ENCODE measurements around the gene TMEM182. TPM values are rescaled to one million over a fixed set of nuclear protein-coding genes. Genes with fewer than 3 reads are reported as not detected.

Gene TMEM182
- total RNA-seq, 4 donors from 2014 or later = 2.3 to 3.3 (median 2.8) TPM

DNA sequence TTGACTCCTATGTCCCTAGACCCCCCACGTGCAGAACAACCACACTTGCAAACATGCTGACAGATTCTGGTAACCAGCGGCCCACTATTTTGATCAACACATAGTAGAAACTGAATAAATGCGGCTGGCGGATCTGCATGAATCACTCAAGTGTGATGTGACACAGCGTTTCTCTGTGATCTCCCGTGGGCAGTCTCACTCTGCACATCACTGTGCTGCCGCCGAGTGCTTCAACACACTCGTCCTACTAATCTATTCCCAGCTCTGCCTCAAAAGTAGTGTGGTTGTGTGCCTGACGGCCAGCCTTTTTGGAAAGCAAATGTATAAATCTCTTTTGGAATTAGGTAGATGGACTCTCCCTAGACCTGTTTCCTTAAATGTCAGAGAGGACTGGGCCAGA, 37.3 kb upstream of the TMEM182 start:
- Histone ChIP-seq H3K36me3 (peaks cover 13 to 26% of the 10 kb centered on the region in 2 donors), H3K4me3 (replicated peaks in 1 of 3) (no peak overlapping the region), H3K4me1 (no peaks in the 10 kb centered on the region), H3K27ac (no peak overlapping the region), H3K27me3 (no peaks in the 10 kb centered on the region), H3K9me3 (no peaks in the 10 kb centered on the region)
- 94 to 97% methylated on average over 10 of the region's 10 CpGs for WGBS, 2 donors
- TF ChIP-seq POLR2A (IDR thresholded peaks at IDR 0.05) = no peak
- TF ChIP-seq, protein P1, sequence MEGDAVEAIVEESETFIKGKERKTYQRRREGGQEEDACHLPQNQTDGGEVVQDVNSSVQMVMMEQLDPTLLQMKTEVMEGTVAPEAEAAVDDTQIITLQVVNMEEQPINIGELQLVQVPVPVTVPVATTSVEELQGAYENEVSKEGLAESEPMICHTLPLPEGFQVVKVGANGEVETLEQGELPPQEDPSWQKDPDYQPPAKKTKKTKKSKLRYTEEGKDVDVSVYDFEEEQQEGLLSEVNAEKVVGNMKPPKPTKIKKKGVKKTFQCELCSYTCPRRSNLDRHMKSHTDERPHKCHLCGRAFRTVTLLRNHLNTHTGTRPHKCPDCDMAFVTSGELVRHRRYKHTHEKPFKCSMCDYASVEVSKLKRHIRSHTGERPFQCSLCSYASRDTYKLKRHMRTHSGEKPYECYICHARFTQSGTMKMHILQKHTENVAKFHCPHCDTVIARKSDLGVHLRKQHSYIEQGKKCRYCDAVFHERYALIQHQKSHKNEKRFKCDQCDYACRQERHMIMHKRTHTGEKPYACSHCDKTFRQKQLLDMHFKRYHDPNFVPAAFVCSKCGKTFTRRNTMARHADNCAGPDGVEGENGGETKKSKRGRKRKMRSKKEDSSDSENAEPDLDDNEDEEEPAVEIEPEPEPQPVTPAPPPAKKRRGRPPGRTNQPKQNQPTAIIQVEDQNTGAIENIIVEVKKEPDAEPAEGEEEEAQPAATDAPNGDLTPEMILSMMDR (IDR thresholded peaks at IDR 0.05) = no peak
- DNase-seq = no peak
- intact Hi-C loops (cut with DNase I) = no loop called here

DNA sequence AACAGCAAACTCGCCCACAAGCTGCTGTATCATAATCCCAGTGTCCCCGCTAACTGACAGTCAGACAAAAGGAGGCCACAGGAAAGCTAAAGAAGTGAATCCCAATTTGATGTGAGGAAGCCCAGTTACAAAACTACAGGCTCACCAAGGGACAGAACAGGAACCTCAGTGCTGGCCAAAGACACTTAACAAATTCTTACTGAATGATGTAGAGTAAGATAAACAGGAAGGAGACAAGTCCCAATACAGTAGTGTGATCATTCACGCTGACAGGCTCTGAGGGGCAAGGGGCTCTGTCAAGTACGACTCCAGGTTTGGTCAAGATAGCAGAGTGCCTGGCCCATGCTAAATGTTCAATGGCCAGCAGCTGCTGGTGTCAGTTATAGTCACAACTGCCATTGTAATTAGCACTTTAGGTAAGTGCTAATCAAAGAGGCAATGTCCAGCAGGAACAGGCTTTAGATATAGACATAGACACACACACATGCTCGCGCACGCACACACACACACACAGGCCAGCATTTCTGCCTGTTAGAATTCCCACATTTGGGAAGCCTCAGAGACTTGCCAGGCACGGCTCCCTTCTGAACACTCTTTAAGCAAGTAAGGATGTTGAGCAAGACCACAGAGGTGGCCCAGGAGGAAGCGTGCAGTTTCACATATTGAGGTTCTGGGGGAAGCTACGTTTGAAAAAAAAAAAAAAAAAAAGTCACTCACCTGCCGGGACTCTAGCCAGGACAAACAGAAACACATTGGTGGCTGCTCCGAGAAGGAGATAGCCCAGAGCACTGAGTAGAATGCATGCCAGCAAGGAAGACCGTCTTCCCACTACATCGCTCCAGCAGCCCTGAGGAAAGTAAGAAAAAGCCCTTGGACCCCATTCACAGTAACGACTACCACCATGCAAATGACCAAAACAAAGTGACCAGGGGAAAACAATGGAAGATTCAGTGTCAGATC, 35.4 kb upstream of the TMEM182 start:
- DNase-seq = no peak
- Histone ChIP-seq H3K4me3 (replicated peaks in 1 of 3) (no peak overlapping the region), H3K9me3 (no peaks in the 10 kb centered on the region), H3K27me3 (no peaks in the 10 kb centered on the region), H3K4me1 (no peaks in the 10 kb centered on the region), H3K36me3 (peaks cover 13 to 20% of the 10 kb centered on the region in 2 donors), H3K27ac (no peak overlapping the region)
- 72 to 82% methylated on average over 15 of the region's 15 CpGs for WGBS, 2 donors
- intact Hi-C loops (cut with DNase I) = no loop called here
- TF ChIP-seq, protein P1 (IDR thresholded peaks at IDR 0.05) = no peak
- TF ChIP-seq POLR2A (IDR thresholded peaks at IDR 0.05) = no peak

DNA sequence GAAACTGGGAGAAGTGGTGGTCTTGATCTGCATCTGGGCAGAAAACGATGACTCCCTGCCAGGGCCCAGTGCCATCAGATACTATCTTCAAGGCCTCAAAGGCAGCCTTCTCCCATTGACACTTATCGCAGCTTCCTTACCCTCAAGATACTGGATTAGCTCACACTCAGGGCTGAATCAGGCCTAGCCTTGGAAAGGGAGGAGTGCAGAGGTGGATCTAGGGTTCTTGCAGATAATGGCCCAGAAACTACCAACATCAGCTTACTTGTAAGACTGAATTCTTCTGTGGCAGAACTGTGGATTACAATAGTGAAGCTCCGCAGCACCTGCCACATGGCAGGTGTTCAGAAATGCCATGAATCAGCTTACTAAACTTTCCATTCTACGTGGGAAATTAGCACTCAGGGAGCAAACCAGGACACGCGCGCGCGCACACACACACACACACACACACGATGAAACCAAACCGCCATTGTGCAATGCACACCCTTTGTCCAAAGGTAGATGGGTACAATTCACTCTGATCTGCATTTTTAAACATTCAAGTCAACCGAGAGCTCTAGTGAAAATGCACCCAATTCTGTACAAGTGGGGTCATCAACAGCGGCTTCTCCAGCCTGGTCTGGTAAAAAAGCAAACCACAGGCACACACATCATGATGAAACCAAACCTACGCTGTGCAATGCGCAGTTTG, 26.3 kb upstream of the TMEM182 start:
- Histone ChIP-seq H3K9me3 (no peaks in the 10 kb centered on the region), H3K4me3 (replicated peaks in 1 of 3) (peak overlapping the region in 2 of 3 donors; percentile 56 to 86), H3K36me3 (peaks cover 3 to 5% of the 10 kb centered on the region in 2 donors), H3K4me1 (peaks cover 12 to 15% of the 10 kb centered on the region in 2 donors), H3K27ac (no peak overlapping the region), H3K27me3 (no peaks in the 10 kb centered on the region)
- 63 to 69% methylated on average over 14 to 15 of the region's 15 CpGs for WGBS, 2 donors
- intact Hi-C loops (cut with DNase I) = no loop called here
- TF ChIP-seq, protein P1 (IDR thresholded peaks at IDR 0.05) = no peak
- TF ChIP-seq POLR2A (IDR thresholded peaks at IDR 0.05) = no peak
- no peak for DNase-seq

DNA sequence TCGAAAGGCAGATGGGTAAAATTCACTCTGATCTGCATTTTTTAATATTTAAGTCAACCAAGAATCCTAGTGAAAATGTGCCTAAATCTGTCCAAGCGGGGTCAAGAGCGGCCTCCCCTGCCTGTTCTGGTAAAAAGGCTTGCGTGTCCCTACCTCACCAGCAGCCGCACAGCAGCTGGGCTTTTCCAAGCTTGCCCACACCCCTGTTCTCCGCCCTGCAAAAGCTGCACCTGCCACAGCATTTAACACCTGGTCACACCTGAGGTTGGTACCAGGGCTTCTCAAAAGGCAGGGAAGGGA, 25.8 kb upstream of the TMEM182 start:
- DNase-seq = peak; percentile 28 to 29

More for the DNA sequence above, 25.8 kb upstream of the TMEM182 start:
- H3K4me1 ChIP-seq = peaks cover 12 to 15% of the 10 kb centered on the region in 2 donors
- H3K27me3 ChIP-seq = no peaks in the 10 kb centered on the region
- intact Hi-C loops (cut with DNase I) = no loop called here
- H3K9me3 ChIP-seq = no peaks in the 10 kb centered on the region
- H3K4me3 ChIP-seq (replicated peaks in 1 of 3) = peak overlapping the region; percentile 56 to 86 (median 75)
- WGBS, 2 donors = 14 to 25% methylated on average over 6 of the region's 6 CpGs
- peaks cover 0 to 3% of the 10 kb centered on the region in 2 donors for H3K36me3 ChIP-seq
- TF ChIP-seq, protein P1 (IDR thresholded peaks at IDR 0.05) = no peak
- no peak for TF ChIP-seq POLR2A (IDR thresholded peaks at IDR 0.05)
- peak overlapping the region in 1 of 3 donors; percentile 69 for H3K27ac ChIP-seq
